ENCODE data around the gene ZNF786. TPM values are rescaled to one million over a fixed set of nuclear protein-coding genes. Genes with fewer than 3 reads are reported as not detected.
"Not testable (repeated sequence)": the region's sequence is repeated elsewhere in the genome, so short reads cannot be mapped to it uniquely, and the experiment has no call there.

ZNF786 gene, protein sequence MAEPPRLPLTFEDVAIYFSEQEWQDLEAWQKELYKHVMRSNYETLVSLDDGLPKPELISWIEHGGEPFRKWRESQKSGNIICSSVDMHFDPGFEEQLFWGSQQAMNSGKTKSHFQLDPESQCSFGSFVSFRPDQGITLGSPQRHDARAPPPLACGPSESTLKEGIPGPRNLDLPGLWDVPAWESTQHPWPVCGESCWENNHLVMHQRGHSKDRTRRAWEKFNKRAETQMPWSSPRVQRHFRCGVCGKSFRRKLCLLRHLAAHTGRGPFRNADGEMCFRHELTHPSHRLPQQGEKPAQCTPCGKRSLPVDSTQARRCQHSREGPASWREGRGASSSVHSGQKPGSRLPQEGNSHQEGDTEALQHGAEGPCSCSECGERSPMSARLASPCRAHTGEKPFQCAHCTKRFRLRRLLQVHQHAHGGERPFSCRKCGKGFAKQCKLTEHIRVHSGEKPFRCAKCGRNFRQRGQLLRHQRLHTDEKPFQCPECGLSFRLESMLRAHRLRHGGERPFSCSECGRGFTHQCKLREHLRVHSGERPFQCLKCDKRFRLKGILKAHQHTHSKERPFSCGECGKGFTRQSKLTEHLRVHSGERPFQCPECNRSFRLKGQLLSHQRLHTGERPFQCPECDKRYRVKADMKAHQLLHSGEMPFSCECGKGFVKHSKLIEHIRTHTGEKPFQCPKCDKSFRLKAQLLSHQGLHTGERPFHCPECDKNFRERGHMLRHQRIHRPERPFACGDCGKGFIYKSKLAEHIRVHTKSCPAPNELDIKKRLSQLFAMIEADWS
- total RNA-seq: 3.2 TPM

DNA sequence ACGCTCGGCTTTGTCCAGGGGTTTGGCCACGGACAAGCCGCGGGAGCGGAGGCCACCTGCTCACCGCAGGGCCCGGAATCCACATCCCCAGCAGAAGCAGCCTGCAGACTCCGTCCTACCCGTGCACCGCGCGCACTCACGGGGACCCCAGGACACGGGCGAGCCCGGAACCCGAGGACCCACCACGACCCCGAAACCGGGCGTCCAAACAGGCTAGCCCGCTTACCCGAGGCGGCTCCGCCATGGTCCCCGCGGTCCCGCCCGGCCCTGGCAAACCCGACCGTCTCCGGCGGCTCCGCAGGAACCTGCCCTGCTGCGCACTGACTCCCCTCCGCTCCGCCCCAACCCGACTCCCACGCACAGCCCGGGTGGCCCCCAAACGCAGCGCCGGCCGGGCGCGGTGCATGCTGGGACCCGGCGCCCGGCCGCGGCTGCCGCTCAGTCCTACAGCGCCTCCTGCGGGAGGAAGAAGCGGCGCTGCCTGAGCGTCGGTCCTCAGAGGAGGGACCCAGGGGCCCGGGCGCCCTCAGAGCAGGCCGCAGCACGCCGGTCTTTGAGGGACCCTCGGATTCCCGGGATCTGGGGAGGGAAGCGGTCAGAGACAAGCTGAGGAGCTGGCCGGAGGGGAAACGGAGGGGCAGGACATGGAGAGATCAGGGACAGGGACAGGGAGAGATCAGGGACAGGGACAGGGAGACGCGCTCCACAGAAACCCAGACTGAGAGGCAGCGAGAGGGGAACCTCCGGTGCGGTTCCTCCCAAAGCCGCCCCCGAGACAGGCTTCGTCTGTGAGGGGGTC lies at the start of gene ZNF786:
Gene ZNF786 (minus strand): TSS at position 322 of the 799 bp plus-strand sequence. CDS start 78 bp downstream, at position 244.
- ATAC-seq: peak; percentile 98

DNA sequence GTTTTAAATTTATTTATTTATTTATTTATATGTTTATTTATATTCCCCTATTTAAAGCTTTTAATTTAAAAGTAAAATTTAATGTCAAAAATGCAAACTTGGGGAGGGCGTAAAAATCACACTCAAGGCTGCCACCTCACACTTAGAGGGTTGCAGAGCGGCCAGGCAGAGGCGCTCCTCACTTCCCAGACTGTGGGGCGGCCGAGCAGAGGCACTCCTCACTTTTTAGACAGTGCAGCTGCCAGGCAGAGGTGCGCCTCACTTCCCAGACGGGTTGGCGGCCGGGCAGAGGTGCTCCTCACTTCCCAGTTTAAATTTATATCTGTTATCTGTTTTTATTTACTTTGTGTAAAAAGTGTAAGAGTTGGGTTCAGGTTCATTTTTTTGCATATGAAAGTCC lies 45.6 kb upstream of the ZNF786 start:
- no peak for ATAC-seq

DNA sequence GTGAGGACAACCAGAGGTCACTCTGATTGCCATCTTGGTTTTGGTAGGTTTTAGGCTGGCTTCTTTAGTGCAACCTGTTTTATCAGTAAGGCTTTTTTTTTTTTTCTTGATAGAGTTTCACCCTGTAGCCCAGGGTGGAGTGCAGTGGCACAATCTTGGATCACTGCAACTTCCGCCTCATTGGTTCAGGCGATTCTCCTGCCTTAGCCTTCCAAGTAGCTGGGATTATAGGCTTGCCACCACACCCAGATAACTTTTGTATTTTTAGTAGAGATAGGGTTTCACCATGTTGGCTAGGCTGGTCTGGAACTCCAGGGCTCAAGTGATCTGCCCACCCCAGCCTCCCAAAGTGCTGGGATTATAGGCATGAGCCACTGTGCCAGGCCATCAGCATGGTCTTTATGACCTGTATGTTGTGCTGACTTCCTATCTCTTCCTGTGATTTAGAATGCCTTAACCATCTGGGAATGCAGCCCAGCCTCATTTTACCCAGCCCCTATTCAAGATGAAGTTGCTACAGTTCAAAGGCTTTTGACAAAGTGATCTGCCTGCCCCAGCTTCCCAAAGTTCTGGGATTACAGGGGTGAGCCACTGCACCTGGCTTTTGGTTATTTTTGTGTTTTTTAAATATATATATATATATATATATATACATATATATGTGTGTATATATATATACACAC lies 42.7 kb upstream of the ZNF786 start:
- ATAC-seq: no peak

DNA sequence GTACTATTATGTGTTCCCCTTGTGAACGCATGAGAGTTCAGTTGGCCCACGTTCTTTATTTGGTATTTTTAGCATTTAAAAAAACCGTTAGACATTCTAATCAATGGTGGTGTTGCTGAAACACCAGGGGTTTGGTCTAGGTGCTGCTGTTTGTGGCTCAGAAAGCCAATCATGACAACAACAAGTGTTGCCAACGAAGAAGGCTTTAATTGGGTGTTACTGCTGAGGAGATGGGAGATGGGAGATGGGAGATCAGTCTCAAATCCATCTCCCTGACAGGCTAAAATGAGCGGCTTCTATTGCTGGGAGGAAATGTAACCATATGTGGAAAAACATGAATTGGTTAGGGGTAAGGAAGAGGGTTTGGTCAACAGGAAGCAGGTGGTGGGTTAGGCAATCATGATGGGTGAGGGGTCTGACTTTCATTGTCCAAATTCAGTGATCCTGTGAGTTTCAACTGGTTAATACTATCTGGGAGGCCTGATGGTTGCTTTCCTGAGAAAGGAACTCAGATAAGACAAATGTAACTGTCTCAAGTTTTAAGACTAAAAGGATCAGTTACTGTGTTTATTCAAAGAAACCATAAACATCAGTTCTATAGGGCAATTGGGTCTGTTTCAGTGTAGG lies 40.2 kb upstream of the ZNF786 start:
- ATAC-seq: no peak

DNA sequence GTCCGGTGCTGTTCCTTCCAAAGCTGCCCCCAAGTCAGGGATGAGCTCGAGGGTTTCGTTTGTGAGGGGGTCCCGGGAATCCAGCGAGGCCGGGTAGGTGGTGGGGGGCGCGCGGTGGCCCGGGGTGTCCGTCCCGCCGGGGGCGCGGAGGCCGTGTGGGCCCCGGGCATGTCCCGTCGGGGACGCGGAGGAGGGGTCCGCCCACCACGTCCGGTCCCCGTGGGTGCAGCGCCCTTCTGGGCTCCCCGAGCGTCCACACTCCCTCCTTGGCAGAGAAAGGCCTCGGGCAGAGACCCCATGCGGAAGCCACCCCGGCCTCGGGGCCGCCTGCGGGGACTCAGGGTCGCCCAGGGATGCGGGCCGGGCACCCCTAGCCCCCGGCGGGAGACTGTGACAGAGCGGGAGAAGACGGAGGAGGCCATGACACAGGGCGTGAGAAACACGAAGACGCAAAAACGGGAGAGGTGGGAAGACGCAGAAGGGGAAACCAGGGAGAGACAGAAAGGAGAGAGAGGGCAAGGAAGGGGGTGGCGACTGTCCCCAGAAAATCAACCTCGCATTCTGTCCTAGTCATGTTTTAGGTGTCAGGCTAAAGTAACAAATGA lies 36.2 kb upstream of the ZNF786 start:
- ATAC-seq: peak; percentile 61

DNA sequence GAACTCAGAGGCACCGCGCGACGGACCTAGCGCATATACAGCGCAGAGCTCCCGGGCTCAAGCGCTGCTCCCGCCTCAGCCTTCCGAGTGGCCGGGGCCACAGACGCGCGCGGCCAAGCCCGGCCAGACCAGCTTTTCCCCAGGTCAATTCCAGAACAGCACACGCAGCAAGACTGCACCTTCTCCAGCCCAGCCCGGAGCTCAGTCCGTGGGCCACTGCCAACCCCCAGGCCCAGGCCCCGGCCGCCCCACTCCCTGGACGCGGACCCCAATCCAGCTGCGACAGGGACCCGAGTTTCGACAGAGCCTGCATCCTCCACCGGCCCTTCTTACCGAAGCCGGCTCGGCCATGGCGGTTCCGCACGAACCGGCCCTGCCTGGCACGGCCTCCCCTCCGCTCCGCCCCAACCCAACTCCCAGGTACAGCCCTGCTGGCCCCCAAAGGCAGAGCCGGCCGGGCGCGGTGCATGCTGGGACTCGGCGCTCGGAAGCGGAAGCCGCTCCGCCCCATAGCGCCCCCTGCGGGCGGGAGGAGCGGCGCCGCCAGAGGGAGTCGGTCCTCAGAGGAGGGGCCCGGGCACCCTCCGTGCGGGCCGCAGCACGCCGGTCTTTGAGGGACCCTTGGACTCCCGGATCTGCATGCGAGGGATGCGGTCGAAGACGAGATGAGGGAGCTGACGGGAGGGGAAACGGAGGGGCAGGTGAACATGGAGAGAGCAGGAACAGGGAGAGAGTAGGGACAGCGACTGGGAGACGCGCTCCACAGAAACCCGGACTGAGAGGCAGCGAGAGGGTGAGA lies 35.5 kb upstream of the ZNF786 start, which contains the start of gene ZNF425:
Gene ZNF425 (minus strand): TSS at position 462 of the 799 bp plus-strand sequence. CDS start 111 bp downstream, at position 351.
- ATAC-seq: peak; percentile 98

DNA sequence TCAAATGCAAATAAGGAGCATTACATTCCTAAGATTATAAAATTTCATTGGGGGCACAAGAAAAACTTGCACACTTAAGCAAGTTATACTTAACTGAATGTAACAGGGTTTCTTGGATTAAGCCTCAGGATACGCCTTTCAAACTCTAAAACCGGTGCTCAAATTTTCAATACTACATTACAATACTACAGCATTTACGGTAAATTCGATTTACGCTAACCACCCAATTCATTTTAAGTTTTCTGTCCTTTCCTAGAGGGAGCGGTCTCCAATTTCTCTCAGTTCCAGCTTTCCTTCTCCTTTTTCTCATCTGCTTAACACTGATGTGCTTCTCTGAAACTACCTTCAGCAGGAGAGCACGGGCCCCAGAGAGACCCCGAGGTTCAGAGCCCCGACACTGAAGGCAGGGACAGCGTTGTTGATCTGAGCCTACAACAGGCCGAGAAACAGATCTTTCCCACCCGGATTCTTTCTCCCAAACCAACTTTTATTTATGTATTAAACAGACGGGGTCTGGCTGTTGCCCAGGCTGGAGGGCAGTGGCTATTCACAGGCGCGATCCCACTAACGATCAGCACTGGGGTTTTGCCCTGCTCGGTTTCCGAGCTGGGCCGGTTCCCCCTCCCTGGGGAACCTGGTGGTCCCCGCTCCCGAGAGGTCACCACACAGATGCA lies 34.8 kb upstream of the ZNF786 start:
- ATAC-seq: no peak

DNA sequence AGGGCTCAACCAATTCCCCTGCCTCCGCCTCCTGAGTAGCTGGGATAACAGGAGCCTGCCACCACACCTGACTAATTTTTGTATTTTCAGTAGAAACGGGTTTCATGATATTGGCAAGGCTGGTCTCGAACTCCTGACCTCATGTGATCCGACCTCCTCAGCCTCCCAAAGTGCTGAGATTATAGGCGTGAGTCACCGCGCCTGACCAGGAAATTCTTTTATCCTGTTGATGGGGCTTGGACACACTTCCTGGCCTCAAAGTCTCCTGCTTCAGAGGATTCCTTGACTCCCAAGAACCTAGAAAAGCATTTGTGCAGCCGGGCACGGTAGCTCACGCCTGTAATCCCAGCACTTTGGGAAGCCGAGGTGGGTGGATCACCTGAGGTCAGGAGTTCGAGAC lies 19.5 kb upstream of the ZNF786 start:
- ATAC-seq: no peak

DNA sequence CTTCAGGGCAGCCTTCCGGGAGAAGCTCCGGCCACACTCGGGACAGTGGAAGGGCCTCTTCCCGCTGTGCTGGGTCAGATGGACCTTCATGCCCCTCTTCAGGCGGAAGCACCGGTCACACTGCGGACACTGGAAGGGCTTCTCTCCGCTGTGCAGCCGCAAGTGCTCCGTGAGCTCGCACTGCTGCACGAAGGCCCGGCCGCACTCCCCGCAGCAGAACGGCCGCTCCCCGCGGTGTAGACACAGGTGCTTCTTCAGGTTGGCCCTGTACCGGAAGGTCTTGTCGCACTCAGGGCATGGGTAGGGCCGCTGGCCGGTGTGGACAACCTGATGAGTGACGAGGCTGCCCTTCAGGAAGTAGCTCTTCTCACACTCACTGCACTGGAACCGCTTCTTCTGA lies 14.2 kb upstream of the ZNF786 start:
- ATAC-seq: no peak

DNA sequence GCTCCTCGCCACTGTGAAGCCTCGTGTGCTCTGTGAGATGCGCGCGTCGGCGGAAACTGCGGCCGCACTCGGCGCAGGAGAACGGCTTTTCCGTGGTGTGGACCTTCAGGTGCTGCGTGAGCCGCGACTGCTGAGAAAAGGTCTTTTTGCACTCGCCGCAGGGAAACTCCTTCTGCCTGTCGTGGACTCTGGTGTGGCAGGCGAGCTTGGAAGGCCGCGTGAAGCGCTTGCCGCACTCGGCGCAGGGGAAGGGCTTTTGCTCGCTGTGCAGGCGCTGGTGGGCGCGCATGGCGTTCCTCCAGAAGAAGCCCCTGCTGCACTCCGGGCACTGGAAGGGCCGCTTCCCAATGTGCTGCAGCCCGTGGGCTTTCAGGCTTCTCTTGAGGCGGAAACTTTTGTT lies 13.7 kb upstream of the ZNF786 start:
- ATAC-seq: no peak

DNA sequence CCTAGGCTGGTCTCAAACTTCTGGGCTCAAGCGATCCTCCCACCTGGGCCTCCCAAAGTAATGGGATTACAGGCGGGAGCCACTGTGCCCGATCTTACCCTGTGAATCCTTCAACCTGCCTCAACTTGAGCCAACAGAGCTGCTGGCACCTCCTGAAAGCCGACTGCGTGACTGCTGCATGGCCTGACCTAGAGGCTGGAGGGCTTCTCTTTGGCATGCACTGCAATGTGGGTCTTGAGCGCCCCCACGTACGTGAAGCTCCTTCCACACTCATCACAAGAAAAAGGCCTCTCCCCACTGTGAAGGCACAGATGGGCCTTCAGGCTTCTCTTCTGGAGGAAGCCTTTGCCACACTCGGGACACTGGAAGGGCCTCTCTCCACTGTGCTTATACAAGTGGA lies 12.9 kb upstream of the ZNF786 start:
- no peak for ATAC-seq

DNA sequence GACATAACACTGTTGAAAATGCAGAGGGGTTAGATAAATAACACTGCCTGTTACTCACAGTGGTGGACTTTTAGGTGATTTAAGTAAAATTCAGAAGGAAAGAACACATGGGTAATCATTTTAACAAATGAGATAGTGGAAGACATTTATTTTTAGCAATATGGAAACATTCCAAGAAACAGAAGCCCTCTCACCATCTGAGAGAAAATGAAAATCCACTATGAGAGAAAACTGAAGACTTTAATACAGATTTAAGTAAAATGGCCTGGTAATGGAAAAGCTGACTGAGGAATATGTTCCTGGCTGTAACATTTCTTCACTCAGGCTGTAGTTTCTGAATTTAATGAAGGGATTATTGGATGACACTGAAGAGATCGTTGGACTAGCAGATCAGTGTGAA lies 12.1 kb upstream of the ZNF786 start:
- no peak for ATAC-seq

DNA sequence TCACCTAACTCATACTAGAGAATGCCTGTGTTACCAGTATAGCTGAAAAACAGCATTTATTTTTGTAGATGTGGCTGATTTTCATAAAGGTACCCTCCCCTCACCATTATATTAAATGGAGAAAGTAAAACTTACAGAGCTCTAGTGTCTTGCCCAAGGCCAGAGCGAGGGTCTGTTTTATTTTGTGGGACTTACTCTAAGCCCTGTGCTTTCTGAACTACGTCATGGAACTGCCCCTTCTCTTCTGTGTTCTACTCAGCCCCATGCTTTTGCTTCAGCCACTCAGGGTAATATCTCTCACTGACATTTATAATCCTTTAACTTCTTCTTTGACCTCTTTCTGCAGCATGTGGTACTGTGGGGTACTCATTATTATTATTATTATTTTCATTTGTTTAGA lies 10.3 kb upstream of the ZNF786 start:
- ATAC-seq: no peak

DNA sequence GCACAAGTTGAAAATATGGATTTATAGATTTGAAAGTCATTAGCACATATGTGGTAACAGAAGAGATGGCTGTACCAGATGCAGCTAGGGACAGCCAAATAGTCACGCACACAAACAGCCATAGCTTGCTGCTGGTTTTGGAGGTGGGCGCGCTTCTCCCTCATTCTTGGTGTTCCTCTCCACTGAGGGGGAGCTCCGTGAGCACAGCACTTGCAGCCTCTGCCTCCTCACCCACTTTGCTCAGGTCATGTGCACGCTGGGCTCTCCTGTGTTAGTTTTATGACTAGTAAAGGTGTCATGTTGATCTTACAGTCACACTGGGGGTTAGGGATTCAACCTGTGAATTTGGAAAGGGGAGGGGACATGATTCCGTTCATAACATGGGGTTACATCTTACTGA lies 8.5 kb upstream of the ZNF786 start:
- ATAC-seq: no peak

DNA sequence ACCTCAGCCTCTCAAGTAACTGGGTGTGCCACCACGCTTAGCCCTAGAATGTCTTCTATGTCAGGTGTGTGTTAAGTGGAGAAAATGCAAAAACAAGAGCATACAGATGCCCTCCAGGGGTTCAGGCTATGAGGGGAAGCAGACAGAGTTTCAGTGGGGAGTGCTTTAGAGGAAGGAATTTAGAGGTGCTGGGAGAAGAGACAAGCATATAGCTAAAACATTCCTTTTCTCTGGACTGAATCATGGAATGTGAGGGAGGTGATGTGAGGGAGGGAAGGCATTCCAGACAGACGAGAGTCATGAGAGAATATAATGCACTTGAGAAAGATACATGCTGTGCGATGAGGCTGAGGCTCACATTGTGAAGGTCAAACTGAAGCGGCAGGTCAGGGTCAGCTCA lies 6.6 kb upstream of the ZNF786 start:
- no peak for ATAC-seq

DNA sequence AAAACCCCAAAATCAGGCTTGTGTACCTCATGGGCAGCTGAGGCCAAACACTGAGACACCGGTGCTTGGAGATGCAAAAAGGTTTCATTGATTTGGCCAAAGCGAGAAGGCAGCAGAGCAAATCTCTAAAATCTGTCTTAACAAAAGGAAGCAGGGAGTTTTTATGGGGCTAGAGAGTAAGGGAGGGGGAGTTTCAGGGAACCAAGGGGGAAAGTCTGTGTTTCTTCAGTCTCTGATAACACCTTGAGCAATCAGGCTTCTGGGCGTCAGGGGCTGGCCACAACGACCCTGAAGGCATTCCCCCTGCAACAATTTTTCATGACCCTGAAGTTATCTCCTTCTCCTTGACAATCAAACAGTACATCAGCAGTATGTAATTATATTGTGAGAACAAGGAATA lies 2.7 kb upstream of the ZNF786 start:
- no peak for ATAC-seq

DNA sequence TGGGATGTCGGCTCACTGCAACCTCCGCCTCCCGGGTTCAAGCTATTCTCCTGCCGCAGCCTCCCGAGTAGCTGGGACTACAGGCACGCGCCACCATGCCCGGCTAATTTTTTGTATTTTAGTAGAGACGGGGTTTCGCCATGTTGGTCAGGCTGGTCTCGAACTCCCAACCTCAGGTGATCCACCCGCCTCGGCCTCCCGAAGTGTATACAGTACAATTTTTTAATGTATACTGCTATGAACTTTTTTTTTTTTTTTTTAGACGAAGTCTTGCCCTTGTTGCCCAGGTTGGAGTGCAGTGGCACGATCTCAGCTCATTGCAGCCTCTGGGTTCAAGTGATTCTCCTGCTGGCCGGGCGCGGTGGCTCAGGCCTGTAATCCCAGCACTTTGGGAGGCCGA lies 1.7 kb upstream of the ZNF786 start:
- ATAC-seq: not testable (repeated sequence)

DNA sequence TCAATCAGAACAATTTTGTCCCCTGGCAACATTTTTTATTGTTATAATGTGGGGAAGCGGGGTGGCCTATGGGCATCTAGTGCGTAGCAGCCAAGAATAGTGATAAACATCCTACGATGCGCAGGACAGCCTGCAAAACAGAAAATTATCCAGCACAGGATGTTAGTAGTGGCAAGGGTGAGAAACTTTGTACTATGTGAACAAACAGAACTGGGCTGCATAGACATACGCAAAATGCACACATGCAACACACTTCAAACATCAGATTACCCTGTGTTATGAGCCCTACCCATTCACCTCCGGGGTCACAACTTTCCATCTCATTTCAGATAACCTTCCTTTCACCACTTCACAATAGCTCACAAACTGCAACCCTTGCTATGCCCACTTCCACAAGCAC lies 3.1 kb downstream of the ZNF786 start:
- no peak for ATAC-seq

DNA sequence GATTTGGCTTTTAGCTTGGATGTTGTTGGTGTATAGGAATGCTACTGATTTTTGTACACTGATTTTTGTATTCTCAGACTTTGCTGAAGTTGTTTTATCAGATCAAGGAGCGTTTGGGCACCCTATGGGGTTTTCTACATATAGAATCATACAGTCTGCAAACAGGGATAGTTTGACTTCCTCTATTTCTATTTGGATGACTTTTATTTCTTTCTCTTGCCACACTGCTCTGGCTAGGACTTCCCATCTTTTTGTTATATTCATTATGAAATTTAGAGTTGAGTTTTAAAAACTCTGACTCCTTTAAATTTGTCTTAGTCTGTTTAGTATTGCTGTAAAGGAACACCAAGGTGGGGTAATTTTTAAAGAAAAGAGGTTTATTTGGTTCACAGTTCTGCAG lies 4.7 kb downstream of the ZNF786 start:
- no peak for ATAC-seq

DNA sequence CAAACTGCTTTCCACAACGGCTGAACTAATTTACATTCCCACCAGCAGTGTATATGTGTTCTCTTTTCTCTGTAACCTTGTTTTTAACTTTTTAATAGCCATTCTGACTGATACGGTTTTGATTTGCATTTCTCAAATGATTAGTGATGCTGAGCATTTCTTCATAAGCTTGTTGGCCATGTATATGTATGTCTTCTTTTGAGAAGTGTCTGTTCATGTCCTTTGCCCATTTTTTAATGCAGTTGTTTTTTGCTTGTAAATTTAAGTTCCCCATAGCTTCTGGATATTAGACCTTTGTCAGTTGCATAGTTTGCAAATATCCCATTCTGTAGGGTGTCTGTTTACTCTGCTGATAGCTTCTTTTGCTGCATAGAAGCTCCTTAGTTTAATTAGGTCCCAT lies 6.1 kb downstream of the ZNF786 start:
- no peak for ATAC-seq
